Thyroid gland (tissue), 4 donors: ENCODE results near the gene MDC1. TPM values are rescaled to one million over a fixed set of nuclear protein-coding genes. Genes with fewer than 3 reads are reported as not detected.
"Not testable (repeated sequence)": the region's sequence is repeated elsewhere in the genome, so short reads cannot be mapped to it uniquely, and the experiment has no call there.

Experiments
- DNase-seq, 2 donors: peaks; one replicate each; pipeline ENCODE4 v3.0.0-alpha.2; 2019
- H3K27ac ChIP-seq, 3 donors: fragments of 200-600 bp; sonication (generic); 1 replicate in 2 of 3; 2 replicates in 1 of 3; pipeline ENCODE4 v1.5.1; 2016 to 2019; ENCODE audit warnings: mild to moderate bottlenecking in 1 of 3, moderate library complexity in 1 of 3
- H3K27me3 ChIP-seq: fragments of 200-600 bp; sonication (generic); one replicate; pipeline ENCODE4 v1.5.1; 2019
- H3K36me3 ChIP-seq, 2 donors: fragments of 200-600 bp; sonication (generic); one replicate each; pipeline ENCODE4 v1.5.1; 2016 to 2019
- H3K4me1 ChIP-seq, 2 donors: fragments of 200-600 bp; sonication (generic); one replicate each; pipeline ENCODE4 v1.5.1; 2017 to 2019
- H3K4me3 ChIP-seq, 3 donors: fragments of 200-600 bp; sonication (generic); replicated peaks in 1 of 3; 1 replicate in 2 of 3; 2 replicates in 1 of 3; pipeline ENCODE4 v1.5.1; 2016; ENCODE audit warnings: mild to moderate bottlenecking in 1 of 3
- H3K9me3 ChIP-seq: fragments of 200-600 bp; sonication (generic); one replicate; pipeline ENCODE4 v1.5.1; 2017
- CTCF ChIP-seq, 6 experiments: fragments of 200-600 bp in 3 of 6; fragments of 450-650 bp in 3 of 6; sonication (generic) in 3 of 6; IDR thresholded peaks; one replicate each; pipeline ENCODE4 v1.5.1; 2016 to 2019; ENCODE audit warnings: antibody characterized with exemption in 6 of 6, mild to moderate bottlenecking in 2 of 6, inconsistent platforms in 1 of 6, moderate library complexity in 1 of 6
- POLR2A ChIP-seq, 2 donors: fragments of 450-650 bp; IDR thresholded peaks; one replicate each; pipeline ENCODE4 v1.6.1; 2017; ENCODE audit warnings: antibody characterized with exemption in 2 of 2, mild to moderate bottlenecking in 2 of 2, moderate library complexity in 1 of 2
- WGBS, 2 donors: methylation state at CpG; one replicate each; pipeline ENCODE4 v1.1.5; 2017; 5-methylcytosine and 5-hydroxymethylcytosine counted together
- intact Hi-C: fragments of 100-400 bp; cut with DNase I; formaldehyde crosslinking; loops from one replicate; pipeline ENCODE4 v1.15.1; 2023
- total RNA-seq, 4 donors: library from RNA; depleted of rRNA; stranded (reverse); fragments of >200 nt; gene quantifications; one replicate each; pipeline ENCODE4 v1.2.3, GENCODE V29; 2016

MDC1 gene
- total RNA-seq, 4 donors from 2014 or later: 15.3 to 27.2 (median 20.2) TPM

- no peak for TF ChIP-seq CTCF (IDR thresholded peaks at IDR 0.05)
- TF ChIP-seq POLR2A (IDR thresholded peaks at IDR 0.05): no peak
- no peaks in the 10 kb centered on the region for H3K9me3 ChIP-seq
- 76 to 78% methylated on average over 7 of the region's 7 CpGs for WGBS, 2 donors
- intact Hi-C loops: no loop called here
- H3K27ac ChIP-seq: peak overlapping the region in 1 of 3 donors; percentile 38
- H3K27me3 ChIP-seq: no peaks in the 10 kb centered on the region
- DNase-seq: no peak
- H3K36me3 ChIP-seq: peaks cover 58 to 64% of the 10 kb centered on the region in 2 donors
- H3K4me3 ChIP-seq: no peak overlapping the region
- H3K4me1 ChIP-seq: peaks cover 3 to 5% of the 10 kb centered on the region in 2 donors
Observed at GRCh38 chr6:30727920-30728553, 11.0 kb upstream of the MDC1 start.

- H3K4me3 ChIP-seq: no peak overlapping the region
- 92 to 94% methylated on average over 11 of the region's 11 CpGs for WGBS, 2 donors
- H3K27ac ChIP-seq: peak overlapping the region in 2 of 3 donors; percentile 32 to 38
- DNase-seq: no peak
- H3K9me3 ChIP-seq: no peaks in the 10 kb centered on the region
- intact Hi-C loops: no loop called here
- no peaks in the 10 kb centered on the region for H3K27me3 ChIP-seq
- peaks cover 11 to 18% of the 10 kb centered on the region in 2 donors for H3K4me1 ChIP-seq
- TF ChIP-seq CTCF (IDR thresholded peaks at IDR 0.05) (no peak), POLR2A (IDR thresholded peaks at IDR 0.05) (no peak)
- peaks cover 62 to 63% of the 10 kb centered on the region in 2 donors for H3K36me3 ChIP-seq
Observed at GRCh38 chr6:30726506-30727413, 9.7 kb upstream of the MDC1 start.

GRCh38 chr6:30725713-30726505, 8.8 kb upstream of the MDC1 start:
- Histone ChIP-seq H3K27me3 (no peaks in the 10 kb centered on the region), H3K4me1 (peaks cover 9 to 18% of the 10 kb centered on the region in 2 donors), H3K9me3 (no peaks in the 10 kb centered on the region), H3K27ac (no peak overlapping the region), H3K4me3 (no peak overlapping the region), H3K36me3 (peaks cover 62 to 63% of the 10 kb centered on the region in 2 donors)
- WGBS, 2 donors: 67 to 79% methylated on average over 3 of the region's 3 CpGs
- intact Hi-C loops: no loop called here
- no peak for DNase-seq
- TF ChIP-seq POLR2A (IDR thresholded peaks at IDR 0.05) (no peak), CTCF (IDR thresholded peaks at IDR 0.05) (no peak)

GRCh38 chr6:30724906-30725667, 8.0 kb upstream of the MDC1 start:
- no peak overlapping the region for H3K27ac ChIP-seq
- no peak overlapping the region for H3K4me3 ChIP-seq
- peaks cover 9 to 18% of the 10 kb centered on the region in 2 donors for H3K4me1 ChIP-seq
- no peak for TF ChIP-seq CTCF (IDR thresholded peaks at IDR 0.05)
- no peak for TF ChIP-seq POLR2A (IDR thresholded peaks at IDR 0.05)
- intact Hi-C loops: no loop called here
- no peak for DNase-seq
- H3K36me3 ChIP-seq: peaks cover 55 to 58% of the 10 kb centered on the region in 2 donors
- 60 to 62% methylated on average over 6 of the region's 6 CpGs for WGBS, 2 donors
- H3K27me3 ChIP-seq: no peaks in the 10 kb centered on the region
- H3K9me3 ChIP-seq: no peaks in the 10 kb centered on the region

- not testable (repeated sequence) for DNase-seq, H3K27ac ChIP-seq, H3K27me3 ChIP-seq, H3K4me3 ChIP-seq, H3K9me3 ChIP-seq
- peaks cover 45 to 48% of the 10 kb centered on the region in 2 donors for H3K36me3 ChIP-seq
- WGBS, 2 donors: 65 to 74% methylated on average over 21 to 29 of the region's 29 CpGs
- intact Hi-C loops: loop anchor here (2.0 kb wide), 1 partner anchor 45 kb away; no protein-coding TSS in a partner anchor
- peaks cover 9 to 24% of the 10 kb centered on the region in 2 donors for H3K4me1 ChIP-seq
Observed at GRCh38 chr6:30723843-30724741, 7.0 kb upstream of the MDC1 start.

GRCh38 chr6:30723159-30723842, 6.2 kb upstream of the MDC1 start:
- not testable (repeated sequence) for H3K4me3 ChIP-seq, H3K9me3 ChIP-seq, DNase-seq, H3K27me3 ChIP-seq, H3K27ac ChIP-seq
- WGBS, 2 donors: 67 to 77% methylated on average over 16 of the region's 16 CpGs
- peaks cover 11 to 31% of the 10 kb centered on the region in 2 donors for H3K4me1 ChIP-seq
- peaks cover 42 to 45% of the 10 kb centered on the region in 2 donors for H3K36me3 ChIP-seq
- intact Hi-C loops: loop anchor here (2.0 kb wide), 1 partner anchor 44 kb away; no protein-coding TSS in a partner anchor
